ENCODE measurements around the gene WDR83.

GRCh38 chr19:12689581-12690216, 23.1 kb downstream of the WDR83 start:
- no peak for TF ChIP-seq POLR2A (IDR thresholded peaks at IDR 0.05)
- no peak for TF ChIP-seq CTCF (IDR thresholded peaks at IDR 0.05 in 4 of 5, conservative IDR thresholded peaks at IDR 0.05 in 1 of 5)

Measured in gastrocnemius medialis (tissue), 4 donors.